ENCODE data around the gene ANKRD2.

The ANKRD2 gene

GRCh38 chr10:97598407-97599271 lies 26.1 kb downstream of the ANKRD2 start:
- DNase-seq = no peak

- no peak for DNase-seq
These were observed 26.7 kb downstream of the ANKRD2 start for GRCh38 chr10:97599272-97599619.

GRCh38 chr10:97600616-97601015 lies 28.0 kb downstream of the ANKRD2 start:
- no peak for DNase-seq

- no peak for DNase-seq
These were observed 29.0 kb downstream of the ANKRD2 start for GRCh38 chr10:97601268-97602215.

- DNase-seq = no peak
These were observed 34.6 kb downstream of the ANKRD2 start for GRCh38 chr10:97607095-97607636.

- DNase-seq = no peak
These were observed 36.5 kb downstream of the ANKRD2 start for GRCh38 chr10:97608991-97609561.

GRCh38 chr10:97611473-97611872 lies 38.9 kb downstream of the ANKRD2 start:
- no peak for DNase-seq

GRCh38 chr10:97612386-97612785 lies 39.8 kb downstream of the ANKRD2 start:
- DNase-seq = peak; percentile 9

GRCh38 chr10:97618285-97618684 lies 45.7 kb downstream of the ANKRD2 start:
- no peak for DNase-seq

- DNase-seq = no peak
These were observed 46.2 kb downstream of the ANKRD2 start for GRCh38 chr10:97618733-97619132.

- DNase-seq = no peak
These were observed 50.7 kb downstream of the ANKRD2 start for GRCh38 chr10:97623277-97623676.

- no peak for DNase-seq
These were observed 55.2 kb downstream of the ANKRD2 start for GRCh38 chr10:97627731-97628130.

GRCh38 chr10:97628228-97628627 lies 55.6 kb downstream of the ANKRD2 start:
- no peak for DNase-seq

- no peak for DNase-seq
These were observed 56.7 kb downstream of the ANKRD2 start for GRCh38 chr10:97629289-97629688.

GRCh38 chr10:97631098-97631497 lies 58.5 kb downstream of the ANKRD2 start:
- no peak for DNase-seq

GRCh38 chr10:97632949-97633884 lies 60.6 kb downstream of the ANKRD2 start, which contains the start of gene MORN4:
Gene MORN4, minus strand, starts transcription at chr10:97633500. Its CDS starts 13,847 bp downstream, at chr10:97619653.
- DNase-seq = peak; percentile 91

Measured in NCI-H2227 treated with DMSO at 0.1 percent for 48 hours (cell line).